ENCODE data around the gene CFAP141.
"Not testable (repeated sequence)": the region's sequence is repeated elsewhere in the genome, so short reads cannot be mapped to it uniquely, and the experiment has no call there.

Gene CFAP141

DNA sequence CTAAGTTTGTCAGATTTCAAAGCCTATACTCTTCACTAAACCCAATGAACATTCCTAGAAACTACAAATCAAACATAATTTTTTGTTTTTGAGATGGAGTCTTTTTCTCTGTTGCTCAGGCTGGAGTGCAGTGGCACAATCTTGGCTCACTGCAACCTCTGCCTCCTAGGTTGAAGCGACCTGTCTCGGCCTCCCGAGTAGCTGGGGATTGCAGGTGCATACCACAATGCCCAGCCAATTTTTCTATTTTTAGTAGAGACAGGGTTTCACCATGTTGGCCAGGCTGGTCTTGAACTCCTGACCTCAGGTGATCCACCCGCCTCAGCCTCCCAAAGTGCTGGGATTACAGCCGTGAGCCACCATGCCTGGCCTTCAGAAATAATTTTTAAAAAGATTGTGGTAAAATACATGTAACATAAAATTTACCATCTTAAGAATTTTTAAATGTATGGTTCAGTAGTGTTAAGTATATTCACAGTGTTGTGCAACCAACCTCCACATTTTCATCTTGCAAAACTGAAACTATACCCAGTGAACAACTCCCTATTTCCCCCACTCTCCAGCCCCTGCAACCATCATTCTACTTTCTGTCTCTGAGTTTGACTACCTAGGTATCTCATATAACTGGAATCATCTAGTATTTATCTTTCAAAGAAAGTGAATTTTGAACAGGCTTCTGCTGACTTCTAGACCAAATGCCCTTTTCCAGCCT is 2.7 kb upstream of the CFAP141 start:
- DNase-seq (ENCODE audit: low read depth in 3 of 3, low spot score in 1 of 3) = no peak

DNA sequence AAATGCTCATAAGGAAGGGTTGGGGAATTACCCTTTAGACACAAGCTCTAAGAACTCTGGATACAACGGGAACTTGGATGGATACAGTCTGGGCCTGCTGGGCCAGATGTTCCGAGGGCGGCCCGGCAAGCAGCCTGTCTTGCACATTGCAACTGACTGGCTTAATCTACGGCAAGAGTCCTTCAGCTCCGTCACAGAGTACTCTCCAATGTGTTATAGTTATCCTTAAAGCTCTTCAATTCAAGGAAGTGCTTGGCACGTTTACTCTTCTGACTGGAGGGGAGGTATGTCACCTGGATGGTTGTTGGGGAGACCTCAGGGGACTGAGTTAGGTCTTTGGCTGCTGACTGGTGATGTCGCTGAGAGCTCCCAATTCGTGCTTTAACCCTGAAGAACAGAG is 1.1 kb upstream of the CFAP141 start:
- DNase-seq (ENCODE audit: low read depth in 3 of 3, low spot score in 1 of 3) = no peak

DNA sequence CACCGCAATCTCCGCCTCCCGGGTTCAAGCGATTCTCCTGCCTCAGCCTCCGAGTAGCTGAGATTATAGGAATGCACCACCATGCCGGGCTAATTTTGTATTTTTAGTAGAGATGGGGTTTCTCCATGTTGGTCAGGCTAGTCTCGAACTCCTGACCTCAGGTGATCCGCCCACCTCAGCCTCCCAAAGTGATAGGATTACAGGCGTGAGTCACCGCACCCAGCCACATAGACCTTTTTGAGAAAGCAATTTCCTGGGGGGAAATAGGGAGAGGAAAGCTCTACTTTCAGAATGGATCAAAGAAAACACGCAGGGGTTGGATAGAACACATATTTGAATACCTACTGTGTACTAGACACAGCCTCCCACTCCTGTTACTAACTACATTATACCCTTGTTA is 355 bp downstream of the CFAP141 start:
- DNase-seq (ENCODE audit: low read depth in 3 of 3, low spot score in 1 of 3) = not testable (repeated sequence)

DNA sequence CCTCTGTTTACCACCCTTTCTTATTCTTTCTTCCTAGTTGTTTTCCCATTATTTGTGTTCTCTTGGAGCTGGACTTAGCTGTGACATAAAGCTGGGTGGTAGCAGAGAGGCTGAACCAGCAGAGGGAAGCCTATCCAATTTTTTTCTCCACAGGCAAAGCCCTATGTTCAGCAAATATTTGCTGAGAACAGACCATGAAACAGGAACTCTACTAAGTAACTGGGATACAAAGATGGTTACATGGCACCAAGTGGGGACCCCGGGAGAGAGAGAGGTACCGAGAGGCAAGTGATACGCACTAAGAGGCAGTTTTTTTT is 6.6 kb downstream of the CFAP141 start:
- DNase-seq (ENCODE audit: low read depth in 3 of 3, low spot score in 1 of 3) = no peak

DNA sequence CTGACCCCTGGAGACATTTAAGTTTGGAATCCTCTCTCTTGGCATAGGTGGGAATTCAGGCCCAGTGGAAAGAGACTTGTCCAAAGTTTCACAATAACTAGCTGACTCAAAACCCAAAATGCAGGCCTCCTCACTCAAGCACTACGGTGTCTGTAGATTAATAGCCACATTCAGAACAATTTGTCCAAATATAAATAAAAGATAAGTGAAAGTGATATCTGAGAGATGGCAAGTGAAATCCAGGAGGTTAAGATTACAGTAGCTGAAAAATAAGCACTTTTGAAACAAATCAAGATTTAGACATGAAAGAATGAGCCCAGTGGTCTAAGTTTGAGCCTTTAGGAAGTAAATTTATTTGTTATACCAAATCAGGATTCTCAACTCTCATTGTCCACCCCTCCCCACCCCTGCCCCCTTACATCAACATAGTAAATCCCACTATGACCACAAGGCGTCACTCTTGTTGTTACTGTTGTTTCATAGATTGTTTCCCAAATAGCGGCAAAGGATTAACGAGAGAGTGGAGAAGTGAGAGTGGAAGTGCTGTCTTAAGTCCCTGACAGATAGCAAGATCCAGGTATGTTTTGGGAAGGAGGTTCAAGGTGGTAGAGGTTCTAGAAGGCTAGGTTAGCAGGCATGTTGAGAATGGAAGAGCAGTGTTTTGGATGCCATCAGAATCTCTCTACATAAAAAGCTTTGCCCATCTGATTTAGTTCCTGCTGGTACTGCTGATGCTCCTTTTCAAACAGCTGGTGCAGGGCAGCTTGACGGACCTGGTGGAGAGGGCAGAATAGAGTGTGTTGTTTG is 7.2 kb downstream of the CFAP141 start:
- DNase-seq (ENCODE audit: low read depth in 3 of 3, low spot score in 1 of 3) = peak in 1 of 3 donors; percentile 9

DNA sequence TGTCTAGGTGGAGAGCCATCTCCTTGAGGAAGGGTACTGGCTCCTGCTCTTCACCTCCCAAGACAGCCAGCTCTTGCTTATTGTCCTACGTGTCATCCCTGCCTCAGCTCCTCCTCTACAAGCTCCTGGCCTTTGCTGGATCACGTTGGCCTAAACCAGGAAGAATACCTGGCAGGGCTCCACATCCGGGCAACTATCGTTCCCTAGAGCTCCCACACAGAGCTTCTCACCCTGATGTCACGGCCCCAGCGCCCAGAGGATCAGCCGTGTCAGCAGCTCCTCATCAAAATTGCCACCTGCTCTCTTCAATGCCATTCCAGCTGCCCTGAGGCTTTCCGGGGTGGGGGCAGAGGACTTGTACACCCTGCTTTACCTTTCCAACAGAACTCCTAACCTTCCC is 12.3 kb downstream of the CFAP141 start:
- no peak for DNase-seq (ENCODE audit: low read depth in 3 of 3, low spot score in 1 of 3)

DNA sequence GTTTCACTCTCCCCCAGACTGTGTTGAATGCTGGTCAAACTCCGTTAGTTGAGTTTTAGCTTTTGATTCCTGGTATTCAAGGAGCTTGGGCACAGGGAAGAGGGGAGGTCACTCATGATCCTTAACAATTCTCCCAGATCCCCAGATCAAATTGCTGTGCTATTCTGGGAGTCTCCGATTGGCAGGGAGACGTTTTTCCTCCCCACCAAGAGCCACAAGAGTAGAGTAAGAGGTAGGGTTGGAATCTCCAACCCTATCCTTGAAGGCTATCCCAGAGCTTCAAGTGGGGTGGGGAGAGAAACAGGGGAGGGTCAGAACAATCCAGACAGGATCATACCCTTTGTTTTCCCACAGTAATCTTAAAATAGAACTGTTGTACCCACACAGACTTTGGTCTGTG is 13.7 kb downstream of the CFAP141 start:
- no peak for DNase-seq (ENCODE audit: low read depth in 3 of 3, low spot score in 1 of 3)

DNA sequence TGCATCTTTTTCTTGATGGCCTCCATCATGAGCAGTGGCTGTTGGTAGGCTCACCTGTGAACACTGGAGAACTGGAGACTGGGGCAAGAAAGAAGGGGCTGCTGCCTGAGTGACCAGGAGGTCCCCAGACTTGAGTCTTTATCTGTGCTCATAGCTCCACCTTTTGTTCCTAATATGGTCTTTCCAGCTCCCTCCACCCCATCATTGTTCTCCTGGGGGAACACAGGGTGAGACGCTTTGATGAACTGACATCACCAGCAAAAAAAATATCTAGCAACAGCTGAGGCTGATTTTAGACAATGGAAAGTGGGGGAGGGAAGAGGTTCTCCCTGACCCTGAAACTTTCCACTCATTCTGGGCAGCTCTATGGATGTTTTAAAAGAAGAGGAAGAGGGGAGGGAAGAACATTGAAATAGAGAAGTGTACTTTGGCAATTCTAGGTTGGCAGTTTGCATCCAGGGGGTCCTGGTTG is 14.1 kb downstream of the CFAP141 start, which contains the start of gene TPM3:
TPM3 (minus strand) TSS at position 111 of the 472 bp plus-strand sequence; CDS start at position 29, 82 bp downstream.
- DNase-seq (ENCODE audit: low read depth in 3 of 3, low spot score in 1 of 3) = no peak

DNA sequence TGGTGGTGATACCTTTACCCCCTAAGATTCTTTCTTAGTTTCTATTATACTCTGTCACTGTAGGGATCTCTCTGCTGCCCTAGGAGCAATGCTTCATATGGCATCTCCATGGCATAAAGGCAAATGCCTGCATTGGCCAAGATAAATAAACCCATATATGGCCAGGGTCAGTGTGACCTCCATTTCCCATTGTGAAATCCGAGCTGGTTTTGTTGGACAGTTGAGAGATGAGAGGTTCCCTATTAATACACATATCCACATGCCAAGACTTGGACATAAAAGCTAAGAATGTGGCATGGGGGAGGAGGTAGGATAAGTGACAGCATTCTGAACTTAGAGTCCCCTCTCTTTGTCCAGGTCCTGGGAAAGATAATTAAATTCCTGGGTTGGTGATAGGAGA is 15.6 kb downstream of the CFAP141 start:
- DNase-seq (ENCODE audit: low read depth in 3 of 3, low spot score in 1 of 3) = no peak

DNA sequence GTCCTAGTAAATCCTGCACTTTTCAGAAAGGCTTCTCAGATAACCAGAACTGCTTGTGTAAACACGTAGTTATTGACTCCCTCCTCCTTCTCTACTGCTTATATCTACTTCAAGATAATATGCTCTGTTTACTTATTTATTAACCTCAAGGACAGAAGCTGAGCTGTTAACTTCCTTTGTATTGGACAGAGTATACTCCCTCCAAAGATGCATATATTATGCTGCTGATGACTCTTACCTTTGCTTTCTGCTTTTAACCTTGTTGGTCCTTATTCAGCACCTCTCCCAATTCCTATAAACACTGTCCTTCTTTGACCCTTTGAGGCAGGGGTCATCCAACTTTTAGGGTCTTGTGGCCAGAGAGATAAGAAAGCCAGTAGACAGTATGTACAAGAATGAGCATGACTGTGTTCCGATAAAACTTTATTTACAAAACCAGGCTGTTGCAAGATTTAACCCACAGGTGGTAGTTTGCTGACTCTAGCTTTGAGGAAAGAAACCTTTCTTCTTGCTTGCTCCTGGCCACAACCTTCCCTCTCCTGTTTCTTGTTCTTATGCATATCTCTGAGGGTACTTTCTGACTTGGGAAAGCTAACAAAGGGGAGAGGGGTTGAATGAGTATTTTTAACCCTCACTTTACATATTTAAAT is 19.2 kb downstream of the CFAP141 start:
- DNase-seq (ENCODE audit: low read depth in 3 of 3, low spot score in 1 of 3) = no peak

DNA sequence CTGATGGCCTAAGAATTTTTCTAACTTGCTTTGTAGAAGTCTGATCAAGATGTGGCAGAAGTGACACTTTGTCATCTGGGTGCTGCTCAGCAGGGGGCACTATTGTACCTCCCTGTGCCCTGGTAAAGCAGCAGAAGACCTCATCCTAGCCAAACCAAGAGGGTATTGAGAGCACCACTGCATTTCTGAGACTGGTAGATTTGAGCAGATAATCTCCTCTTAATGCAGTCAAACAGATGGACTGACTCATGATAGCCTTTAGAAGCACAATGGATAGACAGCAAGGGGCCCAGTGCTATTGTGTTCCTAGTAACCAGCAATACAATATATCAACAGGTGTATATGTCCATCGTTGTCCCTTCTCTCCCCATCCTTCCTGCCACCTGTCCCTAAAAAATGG is 20.0 kb downstream of the CFAP141 start:
- peak in 2 of 3 donors; percentile 17 to 43 for DNase-seq (ENCODE audit: low read depth in 3 of 3, low spot score in 1 of 3)

DNA sequence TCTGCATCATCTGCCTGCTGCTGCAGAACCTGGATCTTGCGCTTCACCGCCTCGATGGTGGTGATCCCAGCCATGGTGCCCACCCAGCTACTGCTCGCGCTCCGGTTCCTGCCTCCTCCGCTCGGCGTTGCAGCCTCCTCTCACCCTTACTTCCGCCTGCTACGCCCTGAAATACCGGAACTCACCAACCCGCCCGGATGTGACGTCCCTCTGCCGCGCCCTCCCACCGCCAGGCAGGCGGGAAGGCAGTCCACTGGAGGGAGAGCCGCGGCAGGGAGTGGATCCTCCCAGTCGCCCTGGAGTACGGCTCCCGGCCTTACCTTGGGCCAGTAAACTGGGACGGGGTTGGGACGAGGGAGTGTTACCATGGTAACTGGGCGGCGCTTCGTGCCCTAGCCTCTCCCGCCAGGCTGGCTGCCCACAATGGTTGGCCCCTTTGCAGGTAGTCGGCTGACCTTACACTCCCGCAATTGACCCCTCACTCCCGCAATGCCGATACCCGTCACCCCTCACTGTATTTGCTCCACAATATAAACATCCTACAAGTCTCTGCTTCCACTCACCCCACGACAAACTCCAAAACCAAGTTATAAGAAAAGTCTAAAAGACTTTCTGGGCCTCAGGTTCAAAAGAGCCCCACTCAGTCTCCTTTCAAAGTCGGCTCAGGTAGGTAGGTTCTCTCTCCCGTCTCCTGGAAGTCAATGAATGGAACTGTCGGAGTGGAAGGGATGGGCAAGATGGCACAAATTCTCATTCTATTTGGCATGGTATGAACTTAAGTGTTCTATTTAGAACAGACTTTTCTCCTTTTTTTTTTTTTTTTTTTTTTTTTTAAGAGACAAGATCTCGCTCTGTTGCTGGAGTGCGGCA is 22.9 kb downstream of the CFAP141 start:
- peak; percentile 74 to 90 (median 78) for DNase-seq (ENCODE audit: low read depth in 3 of 3, low spot score in 1 of 3)

DNA sequence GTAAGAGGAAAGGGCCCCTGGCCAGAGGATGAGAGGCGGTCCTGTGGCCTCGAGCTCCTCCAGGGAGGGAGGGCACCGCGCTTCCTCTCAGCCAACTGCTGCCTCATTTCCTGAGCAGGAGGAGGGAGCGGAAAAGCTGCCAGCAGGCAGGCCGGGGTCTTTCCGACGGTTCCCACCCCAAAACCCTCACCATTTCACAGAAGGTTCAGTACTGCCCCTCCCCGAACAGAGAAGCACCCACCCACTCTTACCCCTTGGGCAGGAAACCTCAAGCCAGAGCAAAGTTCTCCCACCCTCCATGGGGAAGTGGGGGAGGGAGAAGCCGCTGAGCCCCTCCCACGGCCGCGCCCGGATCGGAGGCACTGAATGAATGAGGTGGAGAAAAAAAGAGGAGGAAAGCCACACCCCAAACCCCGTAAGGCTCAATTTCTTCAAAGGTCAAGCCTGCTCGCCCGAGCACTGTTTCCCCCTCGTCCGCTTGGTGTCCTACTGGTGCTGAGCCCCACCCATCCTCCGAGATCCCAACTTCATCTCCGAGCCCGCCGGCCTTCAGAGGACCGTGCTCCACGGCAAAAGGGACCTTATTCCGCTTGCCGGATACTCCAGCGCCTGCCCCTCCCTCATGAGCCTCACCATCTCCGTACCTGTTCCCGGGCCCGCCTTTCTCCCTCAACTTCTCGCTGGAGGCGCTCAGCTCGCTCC is 23.6 kb downstream of the CFAP141 start:
- peak; percentile 10 to 45 (median 20) for DNase-seq (ENCODE audit: low read depth in 3 of 3, low spot score in 1 of 3)

DNA sequence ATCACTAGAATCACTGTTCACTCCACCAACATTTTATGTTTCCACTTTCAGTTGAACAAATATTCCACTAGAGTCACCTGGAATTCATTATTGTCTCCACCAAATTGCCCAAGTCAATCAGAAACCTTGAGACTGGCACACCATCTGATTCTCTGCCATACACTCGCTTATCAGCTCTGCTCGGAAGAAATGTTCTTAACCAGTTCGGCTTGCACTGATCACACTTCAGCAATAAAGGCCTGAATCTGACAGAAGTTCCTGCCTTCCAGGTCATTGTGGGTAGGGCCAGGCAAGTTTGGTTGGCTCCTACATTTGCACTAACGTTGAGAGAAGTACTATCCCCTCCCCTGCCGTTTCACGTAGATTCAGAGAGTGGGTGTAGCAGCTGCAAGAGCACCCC is 24.2 kb downstream of the CFAP141 start:
- no peak for DNase-seq (ENCODE audit: low read depth in 3 of 3, low spot score in 1 of 3)

DNA sequence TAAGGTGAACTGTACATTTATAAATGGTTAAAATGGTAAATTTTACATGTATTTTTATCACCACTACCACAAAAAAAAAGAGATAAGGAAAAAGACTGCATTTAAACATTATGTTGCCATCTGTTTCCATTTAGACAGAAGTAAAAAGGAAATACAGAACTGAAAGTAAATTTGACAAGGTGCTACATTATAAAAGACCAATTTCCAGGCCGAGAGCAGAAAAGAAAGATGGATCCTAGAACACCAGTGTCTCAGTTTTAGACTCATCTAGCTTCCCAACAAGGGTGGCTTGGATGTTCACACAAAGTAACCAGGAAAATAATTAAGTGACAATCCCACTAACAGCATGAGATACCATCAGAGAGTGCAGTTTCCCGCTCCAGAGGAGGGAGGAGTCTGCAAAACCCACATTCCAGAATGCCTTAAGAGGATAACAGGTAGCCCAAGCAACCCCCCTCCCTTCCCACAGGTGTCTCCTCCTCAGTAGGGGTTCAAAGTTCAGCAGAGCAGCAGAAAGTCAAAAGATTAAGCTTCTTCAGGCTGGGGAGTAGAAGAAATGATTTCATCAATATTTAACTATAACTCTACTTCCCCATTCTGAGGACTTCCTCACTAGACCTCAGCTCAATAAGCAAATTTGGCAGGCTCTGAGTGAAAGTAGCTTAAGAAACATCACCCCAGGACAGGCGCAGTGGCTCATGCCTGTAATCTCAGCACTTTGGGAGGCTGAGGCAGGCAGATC is 26.0 kb downstream of the CFAP141 start:
- DNase-seq (ENCODE audit: low read depth in 3 of 3, low spot score in 1 of 3) = no peak

DNA sequence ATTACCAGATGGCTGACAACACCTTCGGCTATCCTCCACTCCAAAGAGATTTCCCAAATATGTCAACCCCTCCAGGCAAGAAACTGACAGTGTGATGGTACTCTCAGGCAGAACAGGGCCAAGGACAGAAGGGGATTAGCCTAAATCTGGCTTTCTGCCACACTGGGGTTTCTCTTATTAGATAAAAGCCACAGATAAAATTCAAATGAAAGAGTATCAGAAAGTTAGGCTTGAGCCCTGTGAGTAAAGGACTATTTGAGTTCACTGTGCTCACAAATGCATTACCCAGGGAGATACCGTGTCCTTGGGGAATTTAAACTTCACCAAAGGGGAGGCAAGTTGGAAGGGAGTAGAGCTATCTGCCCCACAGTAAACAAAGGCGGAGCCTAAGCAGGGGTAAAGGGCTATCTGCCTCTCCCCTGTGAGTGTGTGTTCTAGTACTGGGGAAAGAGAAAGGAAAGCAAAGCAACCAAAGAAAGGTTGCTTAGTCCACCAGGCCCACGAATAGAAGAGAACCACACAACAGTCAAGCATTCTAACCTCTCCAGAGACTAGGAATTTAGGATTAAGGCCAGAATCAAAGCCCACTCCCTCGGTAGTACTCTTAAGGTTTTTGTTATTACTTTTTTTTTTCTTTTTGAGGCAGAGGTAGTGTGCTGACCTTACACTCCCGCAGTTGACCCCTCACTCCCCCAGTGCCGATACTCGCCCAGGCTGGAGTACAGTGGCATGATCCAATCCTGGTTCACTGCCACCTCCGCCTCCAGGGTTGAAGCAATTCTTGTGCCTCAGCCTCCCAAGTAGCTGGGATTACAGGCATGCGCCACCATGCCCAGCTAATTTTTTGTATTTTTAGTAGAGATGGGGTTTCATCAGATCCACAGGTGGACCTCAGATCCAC is 27.0 kb downstream of the CFAP141 start:
- DNase-seq (ENCODE audit: low read depth in 3 of 3, low spot score in 1 of 3) = no peak

DNA sequence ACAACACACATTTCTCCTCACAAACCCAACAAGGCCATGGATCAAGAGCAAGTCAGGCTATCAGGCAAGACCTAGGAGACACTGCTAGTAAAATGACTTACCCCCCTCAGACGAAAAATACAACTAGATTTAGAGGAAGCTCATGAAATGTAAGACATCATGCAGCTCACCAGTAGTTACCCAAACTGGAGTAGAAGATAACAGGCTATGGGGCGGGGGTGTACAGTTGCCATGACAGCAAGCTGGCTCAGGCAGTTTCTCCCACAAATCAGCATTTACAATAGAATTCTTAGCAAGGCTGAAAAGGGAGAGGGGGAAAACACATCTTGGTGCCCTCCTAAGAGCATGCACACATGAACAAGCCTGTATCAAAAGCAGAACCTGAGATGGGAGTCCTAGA is 28.1 kb downstream of the CFAP141 start:
- DNase-seq (ENCODE audit: low read depth in 3 of 3, low spot score in 1 of 3) = no peak

DNA sequence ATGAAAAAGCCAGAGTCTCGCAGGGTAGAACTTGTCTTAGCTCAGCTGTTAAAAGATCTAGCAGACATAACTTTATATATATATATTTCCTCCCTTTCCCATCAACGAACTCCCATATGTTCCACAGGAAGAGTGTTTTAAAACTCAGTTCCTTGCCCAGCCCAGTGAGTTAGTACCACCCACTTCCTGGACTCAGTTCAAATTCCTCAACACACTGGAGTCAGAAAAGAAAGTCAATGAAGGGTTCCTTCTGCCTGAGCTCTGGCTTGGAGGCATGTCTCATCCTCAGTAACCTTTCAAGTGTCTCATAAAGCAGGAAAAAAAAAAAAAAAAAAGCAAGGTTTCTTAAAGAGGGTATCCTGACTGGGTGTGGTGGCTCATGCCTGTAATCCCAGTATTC is 29.8 kb downstream of the CFAP141 start:
- no peak for DNase-seq (ENCODE audit: low read depth in 3 of 3, low spot score in 1 of 3)

DNA sequence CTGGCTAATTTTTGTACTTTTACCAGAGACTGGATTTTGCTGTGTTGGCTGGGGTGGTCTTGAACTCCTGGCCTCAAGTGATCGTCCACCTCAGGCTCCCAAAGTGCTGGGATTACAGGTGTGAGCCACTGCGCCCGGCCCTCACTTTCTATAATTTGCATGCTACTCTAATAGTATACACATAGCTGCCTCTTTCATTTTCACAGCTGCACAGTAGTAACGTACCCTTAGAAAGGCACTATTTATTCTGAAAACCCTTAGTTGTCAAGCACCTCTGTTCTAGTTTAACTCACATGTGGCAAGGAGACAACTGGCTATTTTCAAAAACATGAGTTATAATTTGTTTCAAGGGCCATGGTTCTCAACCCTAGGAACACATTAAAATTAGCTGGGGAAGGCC is 31.5 kb downstream of the CFAP141 start:
- no peak for DNase-seq (ENCODE audit: low read depth in 3 of 3, low spot score in 1 of 3)
